ENCODE measurements around the gene RGS18. TPM values are rescaled to one million over a fixed set of nuclear protein-coding genes. Genes with fewer than 3 reads are reported as not detected.

The RGS18 gene
- total and polyA plus RNA-seq, 9 of the 15 experiments (the other 6 are each of a cell fraction or from before 2014, with no cell fraction given) = 0.03 to 0.11 (median 0.05) TPM; not detected in 5

DNA sequence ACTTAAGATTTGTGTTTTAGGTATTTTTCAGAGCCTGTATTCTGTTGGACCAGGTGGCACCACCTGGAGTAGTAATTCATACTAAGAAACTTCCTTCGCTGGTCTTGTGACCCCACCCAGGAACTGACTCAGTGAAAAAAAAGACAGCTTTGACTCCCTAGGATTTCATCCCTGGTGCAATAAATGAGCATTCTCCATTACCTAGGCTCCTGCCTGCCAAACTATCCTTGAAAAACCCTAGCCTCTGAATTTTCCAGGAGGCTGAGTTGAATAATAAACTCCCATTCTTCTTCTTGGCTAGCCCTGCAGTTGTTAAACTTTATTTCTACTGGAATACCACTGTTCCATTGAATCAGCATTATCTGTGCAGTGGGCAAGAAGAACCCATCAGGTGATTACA is 10.6 kb upstream of the RGS18 start (continued):
- TF ChIP-seq, protein P1, sequence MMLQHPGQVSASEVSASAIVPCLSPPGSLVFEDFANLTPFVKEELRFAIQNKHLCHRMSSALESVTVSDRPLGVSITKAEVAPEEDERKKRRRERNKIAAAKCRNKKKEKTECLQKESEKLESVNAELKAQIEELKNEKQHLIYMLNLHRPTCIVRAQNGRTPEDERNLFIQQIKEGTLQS (IDR thresholded peaks at IDR 0.05) = no peak
- TF ChIP-seq, protein P1 (CRISPR knock-in tag; conservative IDR thresholded peaks at IDR 0.05) = no peak
- TF ChIP-seq HDAC3 (IDR thresholded peaks at IDR 0.05; ENCODE audit: borderline replicate concordance, partially characterized antibody) = no peak

DNA sequence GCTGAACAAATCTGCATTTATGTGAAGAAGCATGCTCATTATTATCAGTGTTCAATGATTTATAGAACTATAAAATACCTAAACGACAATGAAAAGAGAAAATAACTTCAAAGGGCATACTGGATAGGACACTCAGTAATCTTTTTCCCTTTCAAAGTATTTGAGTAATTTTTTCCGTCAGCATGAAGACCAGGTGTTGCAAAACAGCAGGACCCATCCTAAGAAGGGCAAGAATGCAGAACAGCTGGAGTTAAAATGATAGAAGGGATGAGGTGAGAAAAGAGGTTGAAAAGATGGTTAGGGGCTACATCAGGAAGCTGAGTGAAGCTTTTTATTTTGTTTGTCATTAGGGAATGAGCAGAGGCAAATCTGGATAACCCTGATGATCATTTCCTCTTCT is 7.1 kb upstream of the RGS18 start:
- H3K36me3 ChIP-seq (ENCODE audit: control insufficient read depth, insufficient read depth, low read length) = no peaks in the 10 kb centered on the region
- DNase-seq (ENCODE audit: extremely low read depth in 1 of 4, low spot score in 3 of 4) (no peak), FAIRE-seq (no peak), ATAC-seq (no peak)
- WGBS (ENCODE audit: insufficient coverage, low coverage, missing lambda C conversion rate) = 38% methylated on average over 2 of the region's 2 CpGs
- H3K9me3 ChIP-seq (replicated peaks; ENCODE audit: control insufficient read depth, insufficient read depth, low read depth, low read length) = no peaks in the 10 kb centered on the region
- H3K27ac ChIP-seq (ENCODE audit: extremely low read depth, low read depth, low read length) = no peak overlapping the region
- H4K20me1 ChIP-seq (replicated peaks; ENCODE audit: control insufficient read depth, insufficient read depth, low read length) = no peaks in the 10 kb centered on the region
- POLR2A ChIA-PET = interaction anchor here (0.8 kb wide), 1 partner anchor 12 kb away, joined by 4 read pairs; no protein-coding TSS in a partner anchor
- H3K9me1 ChIP-seq (ENCODE audit: control insufficient read depth, insufficient read depth, low read length) = no peaks in the 10 kb centered on the region
- no peak overlapping the region for H3K9ac ChIP-seq (ENCODE audit: insufficient read depth in 1 of 2, low read depth in 2 of 2, low read length in 2 of 2)
- H3K4me2 ChIP-seq (ENCODE audit: insufficient read depth, low read length) = no peak overlapping the region
- in situ Hi-C loops (cut with MboI) (no loop called here), intact Hi-C loops (cut with micrococcal nuclease) (no loop called here)
- CTCF ChIA-PET (ENCODE audit: low intra/inter-chr PET ratio) = no interaction called here
- H3K4me1 ChIP-seq (replicated peaks in 1 of 2; ENCODE audit: control insufficient read depth in 2 of 2, insufficient read depth in 2 of 2, low read length in 2 of 2) = no peaks in the 10 kb centered on the region; a peak in 1 of 5 replicates
- H3K27me3 ChIP-seq (ENCODE audit: control insufficient read depth in 2 of 2, insufficient read depth in 2 of 2, low read length in 2 of 2) = no peaks in the 10 kb centered on the region
- BruUV-seq (replicated peaks) = no TSS peak
- no peaks in the 10 kb centered on the region for H3K79me2 ChIP-seq (ENCODE audit: control insufficient read depth, insufficient read depth, low read length)
- H3K4me3 ChIP-seq = no peak overlapping the region
- H2AFZ ChIP-seq (ENCODE audit: low read depth, low read length) = no peak overlapping the region
- TF ChIP-seq CBFA2T3 (IDR thresholded peaks at IDR 0.05) = no peak
- TF ChIP-seq ZNF134 (CRISPR knock-in tag; conservative IDR thresholded peaks at IDR 0.05) = no peak
- TF ChIP-seq, protein P2, sequence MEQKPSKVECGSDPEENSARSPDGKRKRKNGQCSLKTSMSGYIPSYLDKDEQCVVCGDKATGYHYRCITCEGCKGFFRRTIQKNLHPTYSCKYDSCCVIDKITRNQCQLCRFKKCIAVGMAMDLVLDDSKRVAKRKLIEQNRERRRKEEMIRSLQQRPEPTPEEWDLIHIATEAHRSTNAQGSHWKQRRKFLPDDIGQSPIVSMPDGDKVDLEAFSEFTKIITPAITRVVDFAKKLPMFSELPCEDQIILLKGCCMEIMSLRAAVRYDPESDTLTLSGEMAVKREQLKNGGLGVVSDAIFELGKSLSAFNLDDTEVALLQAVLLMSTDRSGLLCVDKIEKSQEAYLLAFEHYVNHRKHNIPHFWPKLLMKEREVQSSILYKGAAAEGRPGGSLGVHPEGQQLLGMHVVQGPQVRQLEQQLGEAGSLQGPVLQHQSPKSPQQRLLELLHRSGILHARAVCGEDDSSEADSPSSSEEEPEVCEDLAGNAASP (IDR thresholded peaks at IDR 0.05) = no peak
- no peak for TF ChIP-seq ZNF780A (CRISPR knock-in tag; IDR thresholded peaks at IDR 0.05)
- TF ChIP-seq, protein P3, sequence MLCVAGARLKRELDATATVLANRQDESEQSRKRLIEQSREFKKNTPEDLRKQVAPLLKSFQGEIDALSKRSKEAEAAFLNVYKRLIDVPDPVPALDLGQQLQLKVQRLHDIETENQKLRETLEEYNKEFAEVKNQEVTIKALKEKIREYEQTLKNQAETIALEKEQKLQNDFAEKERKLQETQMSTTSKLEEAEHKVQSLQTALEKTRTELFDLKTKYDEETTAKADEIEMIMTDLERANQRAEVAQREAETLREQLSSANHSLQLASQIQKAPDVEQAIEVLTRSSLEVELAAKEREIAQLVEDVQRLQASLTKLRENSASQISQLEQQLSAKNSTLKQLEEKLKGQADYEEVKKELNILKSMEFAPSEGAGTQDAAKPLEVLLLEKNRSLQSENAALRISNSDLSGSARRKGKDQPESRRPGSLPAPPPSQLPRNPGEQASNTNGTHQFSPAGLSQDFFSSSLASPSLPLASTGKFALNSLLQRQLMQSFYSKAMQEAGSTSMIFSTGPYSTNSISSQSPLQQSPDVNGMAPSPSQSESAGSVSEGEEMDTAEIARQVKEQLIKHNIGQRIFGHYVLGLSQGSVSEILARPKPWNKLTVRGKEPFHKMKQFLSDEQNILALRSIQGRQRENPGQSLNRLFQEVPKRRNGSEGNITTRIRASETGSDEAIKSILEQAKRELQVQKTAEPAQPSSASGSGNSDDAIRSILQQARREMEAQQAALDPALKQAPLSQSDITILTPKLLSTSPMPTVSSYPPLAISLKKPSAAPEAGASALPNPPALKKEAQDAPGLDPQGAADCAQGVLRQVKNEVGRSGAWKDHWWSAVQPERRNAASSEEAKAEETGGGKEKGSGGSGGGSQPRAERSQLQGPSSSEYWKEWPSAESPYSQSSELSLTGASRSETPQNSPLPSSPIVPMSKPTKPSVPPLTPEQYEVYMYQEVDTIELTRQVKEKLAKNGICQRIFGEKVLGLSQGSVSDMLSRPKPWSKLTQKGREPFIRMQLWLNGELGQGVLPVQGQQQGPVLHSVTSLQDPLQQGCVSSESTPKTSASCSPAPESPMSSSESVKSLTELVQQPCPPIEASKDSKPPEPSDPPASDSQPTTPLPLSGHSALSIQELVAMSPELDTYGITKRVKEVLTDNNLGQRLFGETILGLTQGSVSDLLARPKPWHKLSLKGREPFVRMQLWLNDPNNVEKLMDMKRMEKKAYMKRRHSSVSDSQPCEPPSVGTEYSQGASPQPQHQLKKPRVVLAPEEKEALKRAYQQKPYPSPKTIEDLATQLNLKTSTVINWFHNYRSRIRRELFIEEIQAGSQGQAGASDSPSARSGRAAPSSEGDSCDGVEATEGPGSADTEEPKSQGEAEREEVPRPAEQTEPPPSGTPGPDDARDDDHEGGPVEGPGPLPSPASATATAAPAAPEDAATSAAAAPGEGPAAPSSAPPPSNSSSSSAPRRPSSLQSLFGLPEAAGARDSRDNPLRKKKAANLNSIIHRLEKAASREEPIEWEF (CRISPR knock-in tag; IDR thresholded peaks at IDR 0.05) = no peak
- TF ChIP-seq, protein P4, sequence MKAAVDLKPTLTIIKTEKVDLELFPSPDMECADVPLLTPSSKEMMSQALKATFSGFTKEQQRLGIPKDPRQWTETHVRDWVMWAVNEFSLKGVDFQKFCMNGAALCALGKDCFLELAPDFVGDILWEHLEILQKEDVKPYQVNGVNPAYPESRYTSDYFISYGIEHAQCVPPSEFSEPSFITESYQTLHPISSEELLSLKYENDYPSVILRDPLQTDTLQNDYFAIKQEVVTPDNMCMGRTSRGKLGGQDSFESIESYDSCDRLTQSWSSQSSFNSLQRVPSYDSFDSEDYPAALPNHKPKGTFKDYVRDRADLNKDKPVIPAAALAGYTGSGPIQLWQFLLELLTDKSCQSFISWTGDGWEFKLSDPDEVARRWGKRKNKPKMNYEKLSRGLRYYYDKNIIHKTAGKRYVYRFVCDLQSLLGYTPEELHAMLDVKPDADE (conservative IDR thresholded peaks at IDR 0.05; ENCODE audit: control insufficient read depth, low read depth, low read length) = no peak
- TF ChIP-seq ZNF384 (IDR thresholded peaks at IDR 0.05; ENCODE audit: low read depth, low read length) = no peak
- no peak for TF ChIP-seq STAT5B (CRISPR knock-in tag; IDR thresholded peaks at IDR 0.05)
- TF ChIP-seq, protein P5, sequence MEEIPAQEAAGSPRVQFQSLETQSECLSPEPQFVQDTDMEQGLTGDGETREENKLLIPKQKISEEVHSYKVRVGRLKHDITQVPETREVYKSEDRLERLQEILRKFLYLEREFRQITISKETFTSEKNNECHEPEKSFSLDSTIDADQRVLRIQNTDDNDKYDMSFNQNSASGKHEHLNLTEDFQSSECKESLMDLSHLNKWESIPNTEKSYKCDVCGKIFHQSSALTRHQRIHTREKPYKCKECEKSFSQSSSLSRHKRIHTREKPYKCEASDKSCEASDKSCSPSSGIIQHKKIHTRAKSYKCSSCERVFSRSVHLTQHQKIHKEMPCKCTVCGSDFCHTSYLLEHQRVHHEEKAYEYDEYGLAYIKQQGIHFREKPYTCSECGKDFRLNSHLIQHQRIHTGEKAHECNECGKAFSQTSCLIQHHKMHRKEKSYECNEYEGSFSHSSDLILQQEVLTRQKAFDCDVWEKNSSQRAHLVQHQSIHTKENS (CRISPR knock-in tag; IDR thresholded peaks at IDR 0.05) = no peak
